GM12878 (cell line): Measurements from ENCODE around the gene HCLS1. TPM values are rescaled to one million over a fixed set of nuclear protein-coding genes. Genes with fewer than 3 reads are reported as not detected.

Source experiments
- BCLAF1 ChIP-seq: fragments of 450-650 bp; IDR thresholded peaks from 2 replicates; pipeline ENCODE4 v1.6.1; 2017; ENCODE audit warnings: antibody characterized with exemption, mild to moderate bottlenecking, moderate library complexity
- CHD1 ChIP-seq: IDR thresholded peaks from 2 replicates; pipeline ENCODE4 v1.6.1; 2012; ENCODE audit warnings: low read depth, low read length, improper control_type of control experiment
- DPF2 ChIP-seq: fragments of 450-650 bp; IDR thresholded peaks from 2 replicates; pipeline ENCODE4 v1.6.1; 2017; ENCODE audit warnings: mild to moderate bottlenecking
- EGR1 ChIP-seq, 2 experiments: IDR thresholded peaks; 1 replicate in 1 of 2; 2 replicates in 1 of 2; pipeline ENCODE4 v1.6.1; 2011 to 2012; ENCODE audit warnings: low read depth in 2 of 2, low read length in 2 of 2, borderline replicate concordance in 1 of 2, mild to moderate bottlenecking in 1 of 2, moderate library complexity in 1 of 2
- EP300 ChIP-seq, 2 experiments: fragments of 150-350 bp in 1 of 2; IDR thresholded peaks; 2 replicates each; pipeline ENCODE4 v1.6.1; 2011 to 2012; ENCODE audit warnings: low read depth in 2 of 2, low read length in 2 of 2, borderline replicate concordance in 1 of 2, improper control_type of control experiment in 1 of 2, inconsistent platforms in 1 of 2; ENCODE audit not compliant: control insufficient read depth in 1 of 2
- ESRRA ChIP-seq: IDR thresholded peaks from 2 replicates; pipeline ENCODE4 v1.6.1; 2012; ENCODE audit warnings: mild to moderate bottlenecking, low read length, improper control_type of control experiment
- HDAC2 ChIP-seq: fragments of 200-600 bp; sonication (generic); IDR thresholded peaks from 2 replicates; pipeline ENCODE4 v1.6.1; 2017
- MTA3 ChIP-seq: IDR thresholded peaks from 2 replicates; pipeline ENCODE4 v1.6.1; 2012; ENCODE audit warnings: low read length, inconsistent platforms, borderline replicate concordance
- NFYA ChIP-seq: IDR thresholded peaks from 2 replicates; pipeline ENCODE4 v1.6.1; 2011; ENCODE audit warnings: low read depth, mild to moderate bottlenecking, low read length, improper control_type of control experiment, borderline replicate concordance
- NFYB ChIP-seq: IDR thresholded peaks from 2 replicates; pipeline ENCODE4 v1.6.1; 2011; ENCODE audit warnings: low read depth, mild to moderate bottlenecking, low read length, improper control_type of control experiment, moderate library complexity; ENCODE audit not compliant: insufficient read depth
- POLR2A ChIP-seq: IDR thresholded peaks from 2 replicates; pipeline ENCODE4 v1.6.1; 2011; ENCODE audit warnings: low read depth, mild to moderate bottlenecking, low read length
- REST ChIP-seq: IDR thresholded peaks from 2 replicates; pipeline ENCODE4 v1.6.1; 2012; ENCODE audit warnings: mild to moderate bottlenecking, low read depth, low read length
- RUNX3 ChIP-seq: IDR thresholded peaks from 2 replicates; pipeline ENCODE4 v1.6.1; 2012; ENCODE audit warnings: low read length, inconsistent platforms
- SMAD5 ChIP-seq: IDR thresholded peaks from 2 replicates; pipeline ENCODE4 v1.6.1; 2016; ENCODE audit warnings: antibody characterized with exemption, low read depth
- SUZ12 ChIP-seq: fragments of 200-600 bp; sonication (generic); IDR thresholded peaks from one replicate; pipeline ENCODE4 v1.6.1; 2018; ENCODE audit warnings: antibody characterized with exemption, mild to moderate bottlenecking; ENCODE audit not compliant: unreplicated experiment
- USF2 ChIP-seq: IDR thresholded peaks from 2 replicates; pipeline ENCODE4 v1.6.1; 2011; ENCODE audit warnings: low read depth, low read length, improper control_type of control experiment, borderline replicate concordance
- ZNF274 ChIP-seq: IDR thresholded peaks from one replicate; pipeline ENCODE4 v1.8.0; 2011; ENCODE audit not compliant: insufficient read length, insufficient read depth
- ZNF687 ChIP-seq: fragments of 450-650 bp; IDR thresholded peaks from 2 replicates; pipeline ENCODE4 v1.6.1; 2017; ENCODE audit warnings: mild to moderate bottlenecking, moderate library complexity
- polyA plus RNA-seq, 11 experiments: library from polyadenylated mRNA; depleted of rRNA in 4 of 11; unstranded in 6 of 11; stranded (reverse) in 5 of 11; fragments of >200 nt; fragmentation: Nextera tagmentation in 4 of 11; fragmentation: Illumina TruSeq in 1 of 11; extraction: Ambion mirVana in 4 of 11; extraction: Trizol in 1 of 11; gene quantifications; 1 replicate in 1 of 11; 2 replicates in 10 of 11; pipeline versions ENCODE4 v1.2.1 to v1.2.3, GENCODE V29; 2011 to 2016; ENCODE audit warnings: inconsistent platforms in 2 of 11, missing spikeins in 2 of 11, low read depth in 1 of 11
- total RNA-seq, 4 experiments: library from RNA; depleted of rRNA in 3 of 4; stranded (reverse); fragments of >200 nt in 3 of 4; fragmentation: Illumina TruSeq in 1 of 4; extraction: Trizol in 1 of 4; gene quantifications; 2 replicates each; pipeline versions ENCODE4 v1.2.1 to v1.2.3, GENCODE V29; 2013 to 2021

HCLS1 gene
- total and polyA plus RNA-seq, 10 of the 15 experiments (the other 5 are each of a cell fraction or from before 2014, with no cell fraction given) = 51.6 to 344 (median 231) TPM

- peak; percentile 95 for TF ChIP-seq ZNF687
- no peak for TF ChIP-seq DPF2
- TF ChIP-seq NFYA = no peak
- 0 out of 2 replicates have a peak, but pooled peaks have one; percentile 39 for TF ChIP-seq CHD1
- TF ChIP-seq REST = no peak
- no peak for TF ChIP-seq BCLAF1
- TF ChIP-seq ESRRA = peak; percentile 81
- no peak for TF ChIP-seq SUZ12
- no peak for TF ChIP-seq HDAC2
- TF ChIP-seq SMAD5 = peak; percentile 97
- no peak for TF ChIP-seq ZNF274
- TF ChIP-seq EP300 (IDR thresholded peaks at IDR 0.05; ENCODE audit: borderline replicate concordance in 1 of 2, control insufficient read depth in 1 of 2, low read depth in 2 of 2, low read length in 2 of 2) = 0 out of 4 replicates have a peak, but pooled peaks of 1 of the 2 experiments have one; percentile 25
- TF ChIP-seq RUNX3 = peak; percentile 15; the same call in 1 of the 2 replicates
- 0 out of 3 replicates have a peak, but pooled peaks of 1 of the 2 experiments have one; percentile 28 for TF ChIP-seq EGR1 (IDR thresholded peaks at IDR 0.05; ENCODE audit: borderline replicate concordance in 1 of 2, low read depth in 2 of 2, low read length in 2 of 2)
- peak; percentile 99 for TF ChIP-seq POLR2A
- TF ChIP-seq MTA3 = peak; percentile 71; the same call in 1 of the 2 replicates
- TF ChIP-seq NFYB = peak; percentile 66
- TF ChIP-seq USF2 = no peak
These were observed at the start of gene HCLS1 (continued) for GRCh38 chr3:121660356-121661171.
